Adrenal gland (tissue), 12 donors: Measurements from ENCODE around the gene CKAP5. TPM values are rescaled to one million over a fixed set of nuclear protein-coding genes. Genes with fewer than 3 reads are reported as not detected.

Experiments
- DNase-seq, 7 donors: peaks; one replicate each; pipeline ENCODE4 v3.0.0-alpha.2; 2019 to 2020
- H3K27ac ChIP-seq, 5 donors: fragments of 200-600 bp; sonication (generic) in 4 of 5; 1 replicate in 3 of 5; 2 replicates in 2 of 5; pipeline versions ENCODE4 v1.5.1 to v1.8.0; 2016 to 2020; ENCODE audit warnings: mild to moderate bottlenecking in 1 of 5
- H3K27me3 ChIP-seq: fragments of 200-600 bp; 2 replicates; pipeline ENCODE4 v1.8.0; 2021
- H3K36me3 ChIP-seq, 2 donors: fragments of 200-600 bp; replicated peaks in 1 of 2; 1 replicate in 1 of 2; 2 replicates in 1 of 2; pipeline versions ENCODE4 v1.5.1 to v1.8.0; 2018 to 2022
- H3K4me1 ChIP-seq, 2 donors: fragments of 200-600 bp; replicated peaks in 1 of 2; 1 replicate in 1 of 2; 2 replicates in 1 of 2; pipeline versions ENCODE4 v1.5.1 to v1.8.0; 2018 to 2021
- H3K4me3 ChIP-seq, 4 donors: fragments of 200-600 bp; sonication (generic) in 3 of 4; one replicate each; pipeline ENCODE4 v1.5.1; 2016 to 2018
- H3K9me3 ChIP-seq, 3 donors: fragments of 200-600 bp; sonication (generic) in 1 of 3; replicated peaks in 1 of 3; 1 replicate in 2 of 3; 2 replicates in 1 of 3; pipeline versions ENCODE4 v1.5.1 to v1.8.0; 2016 to 2021
- POLR2A ChIP-seq, 2 donors: fragments of 450-650 bp; IDR thresholded peaks; one replicate each; pipeline ENCODE4 v1.6.1; 2017; ENCODE audit warnings: antibody characterized with exemption in 2 of 2, mild to moderate bottlenecking in 2 of 2, moderate library complexity in 1 of 2
- WGBS, 4 donors: extraction: QIAGEN DNeasy Blood & Tissue Kit in 2 of 4; methylation state at CpG; one replicate each; pipeline versions ENCODE4 v1.1.5 to v1.1.7; 2013 to 2017; 5-methylcytosine and 5-hydroxymethylcytosine counted together
- intact Hi-C, 2 donors: fragments of 100-400 bp; cut with DNase I; formaldehyde crosslinking; loops; one replicate each; pipeline versions ENCODE4 v1.14.1 to v1.15.0; 2022 to 2023
- polyA plus RNA-seq, 3 donors: library from polyadenylated mRNA; stranded (reverse); fragments of 200-250 nt in 2 of 3; fragments of 350-450 nt in 1 of 3; fragmentation: Illumina TruSeq in 1 of 3; extraction: RNeasy Lipid Tissue Mini Kit (QIAGEN cat#74804) in 1 of 3; gene quantifications; one replicate each; pipeline ENCODE4 v1.2.3, GENCODE V29; 2013 to 2014
- total RNA-seq, 9 donors: library from RNA; depleted of rRNA in 4 of 9; stranded (reverse); fragments of >200 nt in 4 of 9; fragments of 120-200 nt in 1 of 9; fragmentation: NEBNext Ultra II Directional in 1 of 9; extraction: Animal tissue kit (Norgen Biotek cat#: 25700) in 1 of 9; gene quantifications; one replicate each; pipeline versions ENCODE4 v1.1.0 to v1.2.4, GENCODE V29; 2013 to 2023
- TF ChIP-seq, protein P1 (sequence below), 6 experiments: fragments of 450-650 bp in 4 of 6; fragments of 200-600 bp in 2 of 6; sonication (generic) in 1 of 6; IDR thresholded peaks; 1 replicate in 5 of 6; 2 replicates in 1 of 6; pipeline versions ENCODE4 v1.5.1 to v1.8.0; 2016 to 2021; ENCODE audit warnings: antibody characterized with exemption in 6 of 6, mild to moderate bottlenecking in 2 of 6, moderate library complexity in 1 of 6
- donor health status: healthy with polysubstance abuse.
- donor health status: Bipolar disorder and iron deficiency.
- donor health status: DM: yes; HTN: yes; CAD: no.
- donor health status: DM: no; HTN: no; CAD: no.
- donor health status: DM: no; HTN: no; CAD: no.
- donor health status: DM: yes; HTN: yes; CAD: no.

Gene CKAP5
- total and polyA plus RNA-seq, 12 donors, result 18.0 to 174 (median 97.6) TPM

DNA sequence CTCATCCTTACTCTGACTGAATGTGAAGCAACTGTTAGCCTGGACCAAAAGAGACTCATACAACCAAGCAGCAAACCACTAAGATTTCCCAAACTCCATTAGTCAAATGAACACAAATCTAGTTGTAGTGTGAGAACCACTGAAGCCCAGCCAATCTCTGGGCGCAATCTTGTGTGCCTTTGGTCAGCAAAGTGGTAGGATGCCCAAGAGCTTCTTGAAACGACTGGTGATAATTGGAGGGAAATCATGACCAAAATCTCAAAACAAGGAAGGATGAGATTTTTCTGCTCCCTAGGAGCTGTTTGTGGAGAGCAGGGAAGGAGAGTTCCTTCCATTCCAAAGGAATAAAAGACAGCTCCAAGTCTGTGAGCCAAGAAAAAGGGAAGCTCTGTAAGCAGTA, 103.0 kb downstream of the CKAP5 start:
- H3K4me1 ChIP-seq, result no peaks in the 10 kb centered on the region
- no peak overlapping the region for H3K4me3 ChIP-seq
- DNase-seq, result no peak
- intact Hi-C loops, result no loop called here
- TF ChIP-seq, protein P1, sequence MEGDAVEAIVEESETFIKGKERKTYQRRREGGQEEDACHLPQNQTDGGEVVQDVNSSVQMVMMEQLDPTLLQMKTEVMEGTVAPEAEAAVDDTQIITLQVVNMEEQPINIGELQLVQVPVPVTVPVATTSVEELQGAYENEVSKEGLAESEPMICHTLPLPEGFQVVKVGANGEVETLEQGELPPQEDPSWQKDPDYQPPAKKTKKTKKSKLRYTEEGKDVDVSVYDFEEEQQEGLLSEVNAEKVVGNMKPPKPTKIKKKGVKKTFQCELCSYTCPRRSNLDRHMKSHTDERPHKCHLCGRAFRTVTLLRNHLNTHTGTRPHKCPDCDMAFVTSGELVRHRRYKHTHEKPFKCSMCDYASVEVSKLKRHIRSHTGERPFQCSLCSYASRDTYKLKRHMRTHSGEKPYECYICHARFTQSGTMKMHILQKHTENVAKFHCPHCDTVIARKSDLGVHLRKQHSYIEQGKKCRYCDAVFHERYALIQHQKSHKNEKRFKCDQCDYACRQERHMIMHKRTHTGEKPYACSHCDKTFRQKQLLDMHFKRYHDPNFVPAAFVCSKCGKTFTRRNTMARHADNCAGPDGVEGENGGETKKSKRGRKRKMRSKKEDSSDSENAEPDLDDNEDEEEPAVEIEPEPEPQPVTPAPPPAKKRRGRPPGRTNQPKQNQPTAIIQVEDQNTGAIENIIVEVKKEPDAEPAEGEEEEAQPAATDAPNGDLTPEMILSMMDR (IDR thresholded peaks at IDR 0.05), result no peak
- TF ChIP-seq POLR2A (IDR thresholded peaks at IDR 0.05), result no peak
- H3K36me3 ChIP-seq, result peaks cover 0 to 65% of the 10 kb centered on the region in 2 donors
- H3K9me3 ChIP-seq, result no peaks in the 10 kb centered on the region
- 86 to 94% (median 93%) methylated on average over 2 of the region's 2 CpGs for WGBS, 4 donors
- H3K27me3 ChIP-seq, result no peaks in the 10 kb centered on the region
- no peak overlapping the region for H3K27ac ChIP-seq

- H3K4me1 ChIP-seq, result no peaks in the 10 kb centered on the region
- no peak for TF ChIP-seq POLR2A (IDR thresholded peaks at IDR 0.05)
- TF ChIP-seq, protein P1 (IDR thresholded peaks at IDR 0.05), result no peak
- no peaks in the 10 kb centered on the region for H3K27me3 ChIP-seq
- 74 to 82% (median 79%) methylated on average over 12 of the region's 12 CpGs for WGBS, 4 donors
- no peaks in the 10 kb centered on the region for H3K9me3 ChIP-seq
- intact Hi-C loops, result no loop called here
- H3K4me3 ChIP-seq, result no peak overlapping the region
- H3K36me3 ChIP-seq, result peaks cover 0 to 53% of the 10 kb centered on the region in 2 donors
- no peak for DNase-seq
- H3K27ac ChIP-seq, result no peak overlapping the region
Observed at GRCh38 chr11:46741600-46742484, 104.2 kb downstream of the CKAP5 start.

- no peak for TF ChIP-seq POLR2A (IDR thresholded peaks at IDR 0.05)
- TF ChIP-seq, protein P1 (IDR thresholded peaks at IDR 0.05), result no peak
- WGBS, 4 donors, result 48 to 58% (median 57%) methylated on average over 6 of the region's 6 CpGs
Observed at GRCh38 chr11:46738887-46739286, 107.2 kb downstream of the CKAP5 start.

GRCh38 chr11:46737699-46738098, 108.4 kb downstream of the CKAP5 start:
- TF ChIP-seq POLR2A (IDR thresholded peaks at IDR 0.05), result no peak
- TF ChIP-seq, protein P1 (IDR thresholded peaks at IDR 0.05), result no peak
- intact Hi-C loops, result no loop called here
- no peaks in the 10 kb centered on the region for H3K27me3 ChIP-seq
- H3K27ac ChIP-seq, result no peak overlapping the region
- H3K4me3 ChIP-seq, result no peak overlapping the region
- H3K9me3 ChIP-seq, result no peaks in the 10 kb centered on the region
- H3K4me1 ChIP-seq, result no peaks in the 10 kb centered on the region
- no peak for DNase-seq
- WGBS, 4 donors, result 89 to 93% (median 91%) methylated on average over 11 of the region's 11 CpGs
- peaks cover 0 to 14% of the 10 kb centered on the region in 2 donors for H3K36me3 ChIP-seq

More at GRCh38 chr11:46738887-46739286, 107.2 kb downstream of the CKAP5 start:
- Histone ChIP-seq H3K27me3 (no peaks in the 10 kb centered on the region), H3K27ac (no peak overlapping the region), H3K4me1 (no peaks in the 10 kb centered on the region), H3K36me3 (peaks cover 0 to 24% of the 10 kb centered on the region in 2 donors), H3K4me3 (no peak overlapping the region), H3K9me3 (no peaks in the 10 kb centered on the region)
- intact Hi-C loops, result no loop called here
- DNase-seq, result peak in 1 of 7 donors; percentile 49
